NT2/D1 (cell line): ENCODE results near the gene NPAS3.

ENCODE experiments used
- SUZ12 ChIP-seq: IDR thresholded peaks from 2 replicates; pipeline ENCODE4 v1.6.1; 2011; ENCODE audit not compliant: insufficient read length, insufficient read depth; ENCODE audit errors: extremely low read depth
- YY1 ChIP-seq: IDR thresholded peaks from 2 replicates; pipeline ENCODE4 v1.6.1; 2011; ENCODE audit not compliant: insufficient read length, insufficient read depth
- ZNF274 ChIP-seq: IDR thresholded peaks from 2 replicates; pipeline ENCODE4 v1.6.1; 2011; ENCODE audit warnings: mild to moderate bottlenecking, low read depth, low read length

GRCh38 chr14:33767586-33768457 is 829.1 kb downstream of the NPAS3 start:
- TF ChIP-seq SUZ12 (no peak), YY1 (no peak), ZNF274 (no peak)
